Naive B cell (primary cell): ENCODE results near the gene RBM44. TPM values are rescaled to one million over a fixed set of nuclear protein-coding genes. Genes with fewer than 3 reads are reported as not detected.
"Not testable (repeated sequence)": the region's sequence is repeated elsewhere in the genome, so short reads cannot be mapped to it uniquely, and the experiment has no call there.

Experiments used
- ATAC-seq, 2 donors: fragments of 150-1000 bp; cut with Tn5 transposase; 2 replicates each; pipeline ENCODE4 v1.10.0; 2021; ENCODE audit warnings: low read depth in 2 of 2, mild to moderate bottlenecking in 2 of 2, moderate library complexity in 2 of 2
- DNase-seq: peaks from one replicate; pipeline ENCODE4 v3.0.0; 2022
- H3K27ac Mint-ChIP-seq, 6 donors: one replicate each; pipeline ENCODE4 v1.8.0; 2020 to 2022; ENCODE audit warnings: mild to moderate bottlenecking in 6 of 6, mixed read lengths in 6 of 6, moderate library complexity in 5 of 6, inconsistent platforms in 2 of 6
- H3K27me3 Mint-ChIP-seq, 3 donors: one replicate each; pipeline ENCODE4 v1.8.0; 2021 to 2022; ENCODE audit warnings: mixed read lengths in 3 of 3, mild to moderate bottlenecking in 1 of 3
- H3K36me3 Mint-ChIP-seq, 2 donors: one replicate each; pipeline ENCODE4 v1.8.0; 2020 to 2022; ENCODE audit warnings: mixed read lengths in 2 of 2, inconsistent platforms in 1 of 2, mild to moderate bottlenecking in 1 of 2
- H3K4me1 Mint-ChIP-seq, 3 donors: one replicate each; pipeline ENCODE4 v1.8.0; 2020 to 2022; ENCODE audit warnings: mixed read lengths in 3 of 3, inconsistent platforms in 1 of 3, mild to moderate bottlenecking in 1 of 3, moderate library complexity in 1 of 3
- H3K4me3 Mint-ChIP-seq, 8 donors: one replicate each; pipeline ENCODE4 v1.8.0; 2020 to 2022; ENCODE audit warnings: mild to moderate bottlenecking in 8 of 8, mixed read lengths in 8 of 8, moderate library complexity in 8 of 8, inconsistent platforms in 2 of 8
- H3K9me3 Mint-ChIP-seq, 7 donors: one replicate each; pipeline ENCODE4 v1.8.0; 2020 to 2022; ENCODE audit warnings: mixed read lengths in 7 of 7, mild to moderate bottlenecking in 5 of 7, inconsistent platforms in 2 of 7, moderate library complexity in 1 of 7
- polyA plus RNA-seq, 6 donors: library from polyadenylated mRNA; unstranded; fragments of 300-500 nt; fragmentation: Illumina TruSeq; gene quantifications; one replicate each; pipeline ENCODE4 v1.2.3, GENCODE V29; 2021; ENCODE audit warnings: low read depth in 6 of 6

The RBM44 gene
- under 1 TPM in 2 of 6 donors, not detected in 4; 0.17 to 0.24 TPM for polyA plus RNA-seq

- ATAC-seq (no peak), DNase-seq (no peak)
- Mint-ChIP-seq H3K27ac (no peak within 1 kb of the TSS), H3K9me3 (peaks cover 0 to 7% (median 4%) of the 10 kb centered on the region in 7 donors), H3K27me3 (no peaks in the 10 kb centered on the region), H3K4me3 (peak within 1 kb of the TSS in 1 of 8 donors; percentile 12), H3K4me1 (no peaks in the 10 kb centered on the region), H3K36me3 (no peaks in the 10 kb centered on the region)
These were observed at the start of gene RBM44 for GRCh38 chr2:237798236-237799059. TSS of gene RBM44 (plus strand) at chr2:237798779. CDS start at chr2:237813610, 14,831 bp downstream.

- Mint-ChIP-seq H3K27ac (peak overlapping the region in 2 of 6 donors; percentile 20 to 43), H3K4me3 (no peak overlapping the region), H3K36me3 (peaks cover 29 to 36% of the 10 kb centered on the region in 2 donors), H3K9me3 (no peaks in the 10 kb centered on the region), H3K27me3 (no peaks in the 10 kb centered on the region), H3K4me1 (peaks cover 8 to 16% (median 14%) of the 10 kb centered on the region in 3 donors)
- no peak for ATAC-seq
- DNase-seq, result no peak
These were observed 49.6 kb upstream of the RBM44 start for GRCh38 chr2:237749002-237749401.

- Mint-ChIP-seq H3K27ac (peak overlapping the region in 1 of 6 donors; percentile 5), H3K9me3 (no peaks in the 10 kb centered on the region), H3K27me3 (no peaks in the 10 kb centered on the region), H3K36me3 (peaks cover 36 to 41% of the 10 kb centered on the region in 2 donors), H3K4me3 (no peak overlapping the region), H3K4me1 (peaks cover 6 to 12% (median 11%) of the 10 kb centered on the region in 3 donors)
- ATAC-seq (no peak), DNase-seq (no peak)
These were observed 48.6 kb upstream of the RBM44 start for GRCh38 chr2:237749961-237750360.

GRCh38 chr2:237750441-237750840, 48.1 kb upstream of the RBM44 start:
- not testable (repeated sequence) for DNase-seq, H3K27me3 Mint-ChIP-seq, H3K4me1 Mint-ChIP-seq, ATAC-seq, H3K9me3 Mint-ChIP-seq, H3K4me3 Mint-ChIP-seq, H3K27ac Mint-ChIP-seq
- peaks cover 36 to 41% of the 10 kb centered on the region in 2 donors for H3K36me3 Mint-ChIP-seq

GRCh38 chr2:237752761-237753165, 45.8 kb upstream of the RBM44 start:
- H3K4me1 Mint-ChIP-seq, result peaks cover 0 to 8% (median 8%) of the 10 kb centered on the region in 3 donors
- ATAC-seq (peak; percentile 60 to 82), DNase-seq (no peak)
- H3K9me3 Mint-ChIP-seq, result no peaks in the 10 kb centered on the region
- H3K36me3 Mint-ChIP-seq, result peaks cover 46 to 49% of the 10 kb centered on the region in 2 donors
- H3K4me3 Mint-ChIP-seq, result peak overlapping the region in 2 of 8 donors; percentile 10 to 47
- peak overlapping the region in 2 of 6 donors; percentile 34 to 54 for H3K27ac Mint-ChIP-seq
- H3K27me3 Mint-ChIP-seq, result no peaks in the 10 kb centered on the region

GRCh38 chr2:237754182-237754581, 44.4 kb upstream of the RBM44 start:
- Mint-ChIP-seq H3K36me3 (peaks cover 38 to 45% of the 10 kb centered on the region in 2 donors), H3K4me3 (no peak overlapping the region), H3K27me3 (no peaks in the 10 kb centered on the region), H3K4me1 (peaks cover 0 to 8% (median 8%) of the 10 kb centered on the region in 3 donors), H3K27ac (no peak overlapping the region), H3K9me3 (no peaks in the 10 kb centered on the region)
- no peak for ATAC-seq
- DNase-seq, result no peak

GRCh38 chr2:237754626-237755248, 43.8 kb upstream of the RBM44 start:
- no peak for ATAC-seq
- H3K36me3 Mint-ChIP-seq, result peaks cover 32 to 40% of the 10 kb centered on the region in 2 donors

GRCh38 chr2:237757616-237758015, 41.0 kb upstream of the RBM44 start:
- no peak for ATAC-seq
- Mint-ChIP-seq H3K9me3 (no peaks in the 10 kb centered on the region), H3K4me1 (peaks cover 0 to 6% (median 0%) of the 10 kb centered on the region in 3 donors), H3K36me3 (peaks cover 31 to 37% of the 10 kb centered on the region in 2 donors), H3K27me3 (no peaks in the 10 kb centered on the region), H3K4me3 (no peak overlapping the region), H3K27ac (no peak overlapping the region)
- DNase-seq, result no peak

More at GRCh38 chr2:237754626-237755248, 43.8 kb upstream of the RBM44 start:
- H3K4me3 Mint-ChIP-seq, result no peak overlapping the region
- H3K27ac Mint-ChIP-seq, result no peak overlapping the region
- no peak for DNase-seq
- H3K27me3 Mint-ChIP-seq, result no peaks in the 10 kb centered on the region
- no peaks in the 10 kb centered on the region for H3K9me3 Mint-ChIP-seq
- H3K4me1 Mint-ChIP-seq, result peaks cover 0 to 8% (median 3%) of the 10 kb centered on the region in 3 donors

- Mint-ChIP-seq H3K4me1 (peaks cover 0 to 4% (median 0%) of the 10 kb centered on the region in 3 donors), H3K27ac (no peak overlapping the region), H3K36me3 (peaks cover 33 to 37% of the 10 kb centered on the region in 2 donors), H3K4me3 (peak overlapping the region in 1 of 8 donors; percentile 41), H3K27me3 (no peaks in the 10 kb centered on the region), H3K9me3 (no peaks in the 10 kb centered on the region)
- ATAC-seq (no peak), DNase-seq (no peak)
These were observed 40.4 kb upstream of the RBM44 start for GRCh38 chr2:237758185-237758584.

GRCh38 chr2:237759176-237759575, 39.4 kb upstream of the RBM44 start:
- peaks cover 0 to 4% (median 0%) of the 10 kb centered on the region in 3 donors for H3K4me1 Mint-ChIP-seq
- no peak overlapping the region for H3K4me3 Mint-ChIP-seq
- ATAC-seq, result no peak
- H3K36me3 Mint-ChIP-seq, result peaks cover 33 to 39% of the 10 kb centered on the region in 2 donors
- H3K27me3 Mint-ChIP-seq, result no peaks in the 10 kb centered on the region
- no peak for DNase-seq
- no peaks in the 10 kb centered on the region for H3K9me3 Mint-ChIP-seq
- peak overlapping the region in 1 of 6 donors; percentile 53 for H3K27ac Mint-ChIP-seq

- H3K36me3 Mint-ChIP-seq, result peaks cover 29 to 36% of the 10 kb centered on the region in 2 donors
- H3K9me3 Mint-ChIP-seq, result no peaks in the 10 kb centered on the region
- peak overlapping the region in 2 of 6 donors; percentile 19 to 50 for H3K27ac Mint-ChIP-seq
- DNase-seq (no peak), ATAC-seq (no peak)
- H3K4me3 Mint-ChIP-seq, result peak overlapping the region in 1 of 8 donors; percentile 15
- H3K4me1 Mint-ChIP-seq, result peaks cover 0 to 4% (median 0%) of the 10 kb centered on the region in 3 donors
- H3K27me3 Mint-ChIP-seq, result no peaks in the 10 kb centered on the region
These were observed 37.8 kb upstream of the RBM44 start for GRCh38 chr2:237760506-237761502.

GRCh38 chr2:237762291-237763182, 36.0 kb upstream of the RBM44 start:
- Mint-ChIP-seq H3K27ac (peak overlapping the region in 3 of 6 donors; percentile 16 to 74 (median 73)), H3K36me3 (peaks cover 24 to 29% of the 10 kb centered on the region in 2 donors)
- not testable (repeated sequence) for H3K4me3 Mint-ChIP-seq, DNase-seq, H3K27me3 Mint-ChIP-seq, H3K4me1 Mint-ChIP-seq, H3K9me3 Mint-ChIP-seq, ATAC-seq
